GM10248 (cell line): ENCODE measurements around the gene NFS1.

Experiments
- CTCF ChIA-PET: fragments of 300-600 bp; sonication (Branson Sonifier 250); formaldehyde crosslinking; extraction: SDS; loops from one replicate; lab custom pipeline; 2021; ENCODE audit warnings: antibody characterized with exemption; lab: Yijun Ruan, JAX
- POLR2A ChIA-PET: fragments of 350-650 bp; sonication (Branson Sonifier 250); formaldehyde crosslinking; extraction: SDS; loops from one replicate; lab custom pipeline; 2020; ENCODE audit warnings: antibody characterized with exemption; lab: Yijun Ruan, JAX
- DNase-seq: peaks from one replicate; pipeline ENCODE4 v3.0.0; 2012; ENCODE audit errors: extremely low spot score
- TF ChIP-seq, protein P1 (sequence below): IDR thresholded peaks from 2 replicates; pipeline ENCODE4 v1.5.1; 2012; ENCODE audit warnings: mild to moderate bottlenecking, low read depth; ENCODE audit errors: extremely low read depth, missing control alignments, control extremely low read depth

Gene NFS1

DNA sequence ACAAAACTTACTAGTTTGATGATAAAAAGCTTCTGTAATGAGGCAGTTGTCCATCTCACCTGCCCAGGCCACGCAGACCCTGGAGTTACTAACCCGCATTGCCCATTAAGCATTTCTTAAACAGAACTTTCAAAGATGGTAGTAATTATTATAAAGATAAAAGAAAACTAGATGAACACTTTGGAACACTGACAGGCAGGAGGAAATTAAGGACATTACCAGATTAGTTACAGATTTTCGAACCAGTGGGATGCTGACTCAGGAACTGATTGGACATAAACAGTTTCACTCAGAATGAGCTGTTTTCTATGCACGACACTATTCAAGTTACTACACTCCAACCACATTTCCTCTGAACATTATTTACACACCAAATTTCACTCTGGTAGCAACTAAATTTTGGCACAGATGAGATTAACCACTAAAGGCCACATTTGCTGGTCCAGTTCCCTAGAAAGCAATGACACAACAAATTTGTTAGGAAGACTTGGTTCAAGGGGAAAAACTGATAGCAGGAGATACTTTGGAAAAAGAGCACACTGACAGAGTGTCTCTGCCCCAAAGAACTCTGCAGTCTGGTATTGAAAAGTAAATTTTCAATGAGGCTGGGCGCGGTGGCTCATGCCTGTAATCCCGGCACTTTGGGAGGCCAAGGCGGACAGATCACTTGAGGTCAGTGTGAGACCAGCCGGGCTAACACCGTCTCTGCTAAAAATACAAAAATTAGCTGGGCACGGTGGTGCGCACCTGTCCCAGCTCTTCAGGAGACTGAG, 3.1 kb upstream of the NFS1 start:
- TF ChIP-seq, protein P1, sequence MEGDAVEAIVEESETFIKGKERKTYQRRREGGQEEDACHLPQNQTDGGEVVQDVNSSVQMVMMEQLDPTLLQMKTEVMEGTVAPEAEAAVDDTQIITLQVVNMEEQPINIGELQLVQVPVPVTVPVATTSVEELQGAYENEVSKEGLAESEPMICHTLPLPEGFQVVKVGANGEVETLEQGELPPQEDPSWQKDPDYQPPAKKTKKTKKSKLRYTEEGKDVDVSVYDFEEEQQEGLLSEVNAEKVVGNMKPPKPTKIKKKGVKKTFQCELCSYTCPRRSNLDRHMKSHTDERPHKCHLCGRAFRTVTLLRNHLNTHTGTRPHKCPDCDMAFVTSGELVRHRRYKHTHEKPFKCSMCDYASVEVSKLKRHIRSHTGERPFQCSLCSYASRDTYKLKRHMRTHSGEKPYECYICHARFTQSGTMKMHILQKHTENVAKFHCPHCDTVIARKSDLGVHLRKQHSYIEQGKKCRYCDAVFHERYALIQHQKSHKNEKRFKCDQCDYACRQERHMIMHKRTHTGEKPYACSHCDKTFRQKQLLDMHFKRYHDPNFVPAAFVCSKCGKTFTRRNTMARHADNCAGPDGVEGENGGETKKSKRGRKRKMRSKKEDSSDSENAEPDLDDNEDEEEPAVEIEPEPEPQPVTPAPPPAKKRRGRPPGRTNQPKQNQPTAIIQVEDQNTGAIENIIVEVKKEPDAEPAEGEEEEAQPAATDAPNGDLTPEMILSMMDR = no peak
- ChIA-PET POLR2A (interaction anchor here (1.2 kb wide), 1 partner anchor 18 kb away, joined by 4 read pairs; no protein-coding TSS in a partner anchor), CTCF (interaction anchor here (1.1 to 1.7 kb wide), 2 partner anchors 13 to 18 kb away, joined by 3 to 6 read pairs; no protein-coding TSS in a partner anchor)
- no peak for DNase-seq

DNA sequence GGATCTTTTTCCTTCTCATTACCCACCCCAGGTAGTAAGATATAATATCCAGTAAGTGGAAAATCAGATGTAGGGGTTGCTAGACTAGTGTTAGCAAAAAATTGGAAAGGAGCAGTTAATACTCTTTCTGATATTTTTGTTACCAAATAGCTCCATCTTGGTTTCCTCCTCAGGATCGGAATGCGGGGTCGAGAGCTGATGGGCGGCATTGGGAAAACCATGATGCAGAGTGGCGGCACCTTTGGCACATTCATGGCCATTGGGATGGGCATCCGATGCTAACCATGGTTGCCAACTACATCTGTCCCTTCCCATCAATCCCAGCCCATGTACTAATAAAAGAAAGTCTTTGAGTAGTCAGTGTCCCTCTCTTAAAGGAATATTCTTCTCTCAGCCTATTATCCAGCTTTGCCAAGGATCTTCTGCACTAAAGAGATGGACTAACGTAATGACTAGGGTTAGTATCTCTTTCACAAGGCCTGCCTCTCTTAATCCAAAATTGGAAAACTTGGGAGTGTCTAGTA, 1.5 kb upstream of the NFS1 start:
- CTCF ChIA-PET = interaction anchor here (1.2 to 1.7 kb wide), 3 partner anchors 8 to 14 kb away, joined by 3 to 6 read pairs (median 3); no protein-coding TSS in a partner anchor
- no peak for DNase-seq
- TF ChIP-seq, protein P1 = no peak
- POLR2A ChIA-PET = interaction anchor here (0.5 kb wide), 1 partner anchor 40 kb away, joined by 3 read pairs; no protein-coding TSS in a partner anchor

DNA sequence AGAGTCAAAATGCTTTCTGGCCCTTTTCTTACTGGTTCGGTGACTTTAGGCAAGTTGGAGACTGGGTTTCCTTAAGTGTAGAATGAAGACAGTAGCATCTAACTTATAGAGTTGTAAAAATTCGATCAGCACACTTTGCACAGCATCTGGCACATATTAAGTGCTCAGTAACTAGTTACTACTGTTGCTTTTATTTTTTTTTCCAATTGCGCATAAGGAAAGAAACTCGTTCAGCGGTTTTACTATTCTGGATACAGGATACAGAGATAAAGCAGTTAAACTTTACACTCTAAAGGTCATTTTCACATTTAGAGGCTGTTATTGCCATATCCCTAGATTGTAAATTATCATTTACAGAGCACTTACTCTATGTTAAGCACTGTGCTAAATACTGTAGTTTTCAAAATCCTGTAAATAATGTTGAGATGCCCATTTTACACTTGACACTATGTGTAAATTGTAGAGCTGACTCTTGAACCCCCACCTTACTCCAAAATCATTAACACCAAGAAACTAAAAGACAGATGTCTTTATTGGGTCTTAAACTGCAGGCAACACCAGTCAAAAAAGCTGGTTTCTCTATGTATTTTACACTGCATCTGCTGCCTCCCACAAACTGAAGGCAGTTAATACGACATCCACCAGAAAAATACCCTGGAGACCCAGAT, 939 bp upstream of the NFS1 start:
- ChIA-PET POLR2A (interaction anchor here (0.5 to 1.5 kb wide), 3 partner anchors 21 to 1197 kb away, joined by 3 to 4 read pairs (median 3); no protein-coding TSS in a partner anchor), CTCF (interaction anchor here (0.9 to 1.7 kb wide), 4 partner anchors 9 to 15 kb away, joined by 3 to 6 read pairs (median 3); no protein-coding TSS in a partner anchor)
- TF ChIP-seq, protein P1 = no peak
- DNase-seq = no peak

DNA sequence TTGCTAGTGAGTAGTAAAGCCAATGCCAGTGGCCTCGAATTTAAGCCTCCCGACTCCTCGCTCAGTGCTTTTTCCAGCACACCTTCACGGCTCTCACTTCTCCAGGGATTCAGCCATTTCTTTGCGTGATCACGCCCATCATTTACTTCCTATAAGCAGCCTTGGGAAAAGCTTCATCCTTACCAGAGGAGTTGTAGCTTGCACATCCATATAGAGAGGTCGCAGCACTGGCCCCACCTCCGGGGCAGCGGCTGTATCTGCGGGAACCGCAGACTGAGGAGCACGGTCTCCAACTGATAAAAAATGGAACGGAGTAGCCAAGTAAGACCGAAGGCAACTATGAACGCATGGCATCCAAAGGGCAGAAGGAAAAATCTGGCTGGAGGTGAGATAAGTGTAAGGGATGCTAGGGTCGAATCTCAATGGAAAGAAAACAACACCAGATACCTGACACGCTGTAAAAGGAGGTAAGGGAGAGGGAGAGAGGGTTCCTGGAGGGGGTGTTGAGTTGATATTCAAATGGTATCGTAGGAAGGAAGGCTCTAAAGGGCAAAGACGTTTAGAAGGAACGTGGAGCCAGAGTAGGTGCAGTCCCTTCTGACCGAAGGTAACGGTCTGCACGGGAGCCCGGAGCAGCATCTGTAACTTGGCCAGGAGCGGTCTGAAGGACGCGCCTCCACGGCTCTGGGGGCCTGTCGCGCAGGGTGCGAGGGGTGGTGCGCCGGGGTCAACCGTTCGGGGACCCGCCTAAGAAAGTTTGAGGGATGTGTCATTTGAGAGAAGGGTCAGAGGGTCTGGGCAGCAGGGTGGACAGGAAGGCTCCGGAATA, 640 bp downstream of the NFS1 start:
- ChIA-PET CTCF (interaction anchor here (0.9 kb wide), 1 partner anchor 190 kb away, joined by 3 read pairs; no protein-coding TSS in a partner anchor), POLR2A (interaction anchor here (1.5 kb wide), 1 partner anchor 22 kb away, joined by 3 read pairs; no protein-coding TSS in a partner anchor)
- TF ChIP-seq, protein P1 = no peak
- no peak for DNase-seq

DNA sequence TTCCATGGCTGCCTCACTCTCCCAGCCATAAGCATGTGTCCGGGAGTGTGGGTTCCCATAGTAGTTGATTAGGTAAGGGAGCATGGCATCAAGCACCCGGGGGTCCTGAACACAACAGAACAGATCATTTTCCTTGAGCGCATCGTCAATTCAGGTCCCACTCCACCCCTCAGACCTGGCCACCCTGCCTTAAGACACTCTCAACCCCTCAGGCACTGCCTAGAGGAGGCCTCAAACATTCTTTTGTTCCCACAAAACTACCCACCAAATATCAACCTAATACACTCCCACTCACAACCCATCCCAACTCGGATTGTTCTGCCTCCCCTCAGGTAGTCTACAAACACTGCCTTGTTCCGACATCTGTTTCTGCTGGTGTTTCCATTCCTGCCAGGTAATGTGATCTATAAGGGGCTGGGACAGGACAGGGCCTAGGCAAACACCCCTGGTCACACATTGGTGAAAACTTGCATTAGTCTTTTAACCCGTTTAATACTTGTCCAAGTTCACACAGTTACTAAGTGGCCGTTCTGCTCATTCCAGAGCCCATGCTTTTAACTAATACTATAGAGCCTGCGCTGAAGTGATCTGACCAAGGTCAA, 1.4 kb downstream of the NFS1 start:
- POLR2A ChIA-PET = no interaction called here
- TF ChIP-seq, protein P1 = no peak
- no peak for DNase-seq
- CTCF ChIA-PET = no interaction called here
